CD4-positive, alpha-beta T cell treated with Interleukin-10 for 1 hour (primary cell): ENCODE results near the gene ETNPPL.

Experiments
- DNase-seq: peaks from one replicate; pipeline ENCODE4 v3.0.0-alpha.2; 2020

ETNPPL gene

DNA sequence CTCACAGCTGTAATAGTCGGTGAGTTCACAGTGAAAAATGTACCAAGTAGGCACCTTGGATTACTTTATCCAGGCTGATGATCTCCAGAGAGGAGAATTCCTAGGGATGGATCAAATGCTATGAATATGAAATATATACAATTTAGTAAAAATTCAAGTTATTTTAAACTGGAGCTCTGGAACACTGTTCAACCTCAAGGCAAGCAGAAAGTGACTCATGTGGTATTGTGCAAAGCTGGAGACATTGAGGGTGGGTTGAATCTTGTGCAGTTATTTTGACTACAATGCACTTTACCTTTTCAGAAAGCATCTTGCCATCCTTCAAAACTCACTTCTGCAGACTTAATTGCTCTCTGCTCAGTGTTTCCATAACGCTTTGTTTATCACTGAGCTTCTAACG is 69.0 kb downstream of the ETNPPL start:
- no peak for DNase-seq

DNA sequence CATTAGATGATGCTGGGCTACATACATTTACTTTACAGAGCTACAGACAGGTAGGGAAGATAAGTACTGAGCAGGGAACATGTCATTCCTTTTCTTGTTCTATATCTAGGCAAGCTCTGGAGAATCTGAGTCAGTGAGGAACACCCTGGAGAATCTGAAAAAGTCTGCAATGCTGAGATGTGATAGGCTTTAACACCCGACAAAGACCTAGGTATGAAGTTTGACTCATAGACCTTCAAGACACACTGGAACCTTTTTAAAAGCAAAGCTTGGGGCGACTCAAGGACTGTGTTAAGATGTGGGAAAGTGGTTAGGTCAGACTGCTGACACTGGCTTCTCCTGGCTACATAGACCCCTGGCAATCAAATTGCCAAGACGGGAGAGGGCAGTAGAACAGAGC is 69.6 kb downstream of the ETNPPL start:
- no peak for DNase-seq
